NCI-H460 (cell line): ENCODE measurements around the gene RGS6. TPM values are rescaled to one million over a fixed set of nuclear protein-coding genes. Genes with fewer than 3 reads are reported as not detected.

Source experiments
- DNase-seq: peaks from one replicate; pipeline ENCODE4 v3.0.0-alpha.2; 2016; ENCODE audit warnings: low read depth; ENCODE audit errors: extremely low read depth
- small RNA-seq, 2 experiments: library from RNA; depleted of rRNA; stranded (forward); fragments of <200 nt; gene quantifications; one replicate each; pipeline ENCODE3, GENCODE V24; 2014
- total RNA-seq: library from RNA; depleted of rRNA; stranded (reverse); fragments of >200 nt; shearing (Covaris generic); gene quantifications from 2 replicates; pipeline ENCODE4 v1.2.3, GENCODE V29; 2014

RGS6 gene
- total RNA-seq, 1 experiment from 2014 or later, result 0.02 TPM

- DNase-seq, result no peak
Measured at GRCh38 chr14:72613231-72613974, 681.2 kb downstream of the RGS6 start.

GRCh38 chr14:72613975-72614319 lies 681.7 kb downstream of the RGS6 start:
- DNase-seq, result no peak

- no peak for DNase-seq
Measured at GRCh38 chr14:72614365-72614764, 682.1 kb downstream of the RGS6 start.

- DNase-seq, result no peak
Measured at GRCh38 chr14:72614891-72615415, 682.7 kb downstream of the RGS6 start.

- DNase-seq, result no peak
Measured at GRCh38 chr14:72615451-72616121, 683.4 kb downstream of the RGS6 start.

Small RNA genes lying within 50 kb of the gene (small RNA-seq; reads per million reads assigned to genes)
- gene MIR7843, result 0 reads per million in 2 experiments
- gene RF00019, result 0 reads per million in 2 experiments
